22Rv1 (cell line): ENCODE measurements around the gene MLXIP.

Experiments used
- ZFX ChIP-seq: fragments of 450-650 bp; IDR thresholded peaks from 2 replicates; pipeline ENCODE4 v1.6.1; 2017; ENCODE audit warnings: antibody characterized with exemption, borderline replicate concordance
- TF ChIP-seq, protein P1 (sequence below): fragments of 450-650 bp; IDR thresholded peaks from 2 replicates; pipeline ENCODE4 v1.5.1; 2017; ENCODE audit warnings: mild to moderate bottlenecking

- TF ChIP-seq, protein P1, sequence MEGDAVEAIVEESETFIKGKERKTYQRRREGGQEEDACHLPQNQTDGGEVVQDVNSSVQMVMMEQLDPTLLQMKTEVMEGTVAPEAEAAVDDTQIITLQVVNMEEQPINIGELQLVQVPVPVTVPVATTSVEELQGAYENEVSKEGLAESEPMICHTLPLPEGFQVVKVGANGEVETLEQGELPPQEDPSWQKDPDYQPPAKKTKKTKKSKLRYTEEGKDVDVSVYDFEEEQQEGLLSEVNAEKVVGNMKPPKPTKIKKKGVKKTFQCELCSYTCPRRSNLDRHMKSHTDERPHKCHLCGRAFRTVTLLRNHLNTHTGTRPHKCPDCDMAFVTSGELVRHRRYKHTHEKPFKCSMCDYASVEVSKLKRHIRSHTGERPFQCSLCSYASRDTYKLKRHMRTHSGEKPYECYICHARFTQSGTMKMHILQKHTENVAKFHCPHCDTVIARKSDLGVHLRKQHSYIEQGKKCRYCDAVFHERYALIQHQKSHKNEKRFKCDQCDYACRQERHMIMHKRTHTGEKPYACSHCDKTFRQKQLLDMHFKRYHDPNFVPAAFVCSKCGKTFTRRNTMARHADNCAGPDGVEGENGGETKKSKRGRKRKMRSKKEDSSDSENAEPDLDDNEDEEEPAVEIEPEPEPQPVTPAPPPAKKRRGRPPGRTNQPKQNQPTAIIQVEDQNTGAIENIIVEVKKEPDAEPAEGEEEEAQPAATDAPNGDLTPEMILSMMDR = no peak
- TF ChIP-seq ZFX = no peak
These were observed 61.4 kb downstream of the MLXIP start for GRCh38 chr12:122139941-122140340.
